ENCODE measurements around the gene DCDC2C.

The DCDC2C gene

GRCh38 chr2:3838348-3838747 is 135.0 kb downstream of the DCDC2C start:
- DNase-seq (ENCODE audit: low read depth), result no peak

GRCh38 chr2:3839476-3839875 is 136.1 kb downstream of the DCDC2C start:
- no peak for DNase-seq (ENCODE audit: low read depth)

- DNase-seq (ENCODE audit: low read depth), result no peak
Observed at GRCh38 chr2:3840611-3841155, 137.3 kb downstream of the DCDC2C start.

GRCh38 chr2:3847397-3848052 is 144.2 kb downstream of the DCDC2C start:
- no peak for DNase-seq (ENCODE audit: low read depth)

GRCh38 chr2:3848776-3849175 is 145.4 kb downstream of the DCDC2C start:
- no peak for DNase-seq (ENCODE audit: low read depth)

GRCh38 chr2:3849213-3849612 is 145.8 kb downstream of the DCDC2C start:
- DNase-seq (ENCODE audit: low read depth), result no peak

- no peak for DNase-seq (ENCODE audit: low read depth)
Observed at GRCh38 chr2:3857576-3857975, 154.2 kb downstream of the DCDC2C start.

- no peak for DNase-seq (ENCODE audit: low read depth)
Observed at GRCh38 chr2:3864943-3865865, 161.8 kb downstream of the DCDC2C start.

GRCh38 chr2:3867469-3867868 is 164.1 kb downstream of the DCDC2C start:
- no peak for DNase-seq (ENCODE audit: low read depth)

GRCh38 chr2:3868012-3868805 is 164.8 kb downstream of the DCDC2C start:
- no peak for DNase-seq (ENCODE audit: low read depth)

- DNase-seq (ENCODE audit: low read depth), result no peak
Observed at GRCh38 chr2:3870222-3870621, 166.8 kb downstream of the DCDC2C start.

GRCh38 chr2:3871002-3871401 is 167.6 kb downstream of the DCDC2C start:
- no peak for DNase-seq (ENCODE audit: low read depth)

- no peak for DNase-seq (ENCODE audit: low read depth)
Observed at GRCh38 chr2:3872451-3872850, 169.1 kb downstream of the DCDC2C start.

- no peak for DNase-seq (ENCODE audit: low read depth)
Observed at GRCh38 chr2:3873899-3874298, 170.5 kb downstream of the DCDC2C start.

- DNase-seq (ENCODE audit: low read depth), result no peak
Observed at GRCh38 chr2:3876221-3876620, 172.8 kb downstream of the DCDC2C start.

GRCh38 chr2:3876685-3877084 is 173.3 kb downstream of the DCDC2C start:
- DNase-seq (ENCODE audit: low read depth), result no peak

GRCh38 chr2:3885629-3886628 is 182.6 kb downstream of the DCDC2C start:
- no peak for DNase-seq (ENCODE audit: low read depth)

- no peak for DNase-seq (ENCODE audit: low read depth)
Observed at GRCh38 chr2:3895021-3895420, 191.6 kb downstream of the DCDC2C start.
